HG02870 (cell line): ENCODE data around the gene ABCB6.

Experiments
- ATAC-seq: cut with Tn5 transposase; IDR thresholded peaks from one replicate; pipeline ENCODE4 v1.9.1; 2021; ENCODE audit warnings: mild to moderate bottlenecking, moderate library complexity; ENCODE audit not compliant: unreplicated experiment

The ABCB6 gene

GRCh38 chr2:219171231-219171651, 47.5 kb downstream of the ABCB6 start:
- no peak for ATAC-seq

- ATAC-seq, result no peak
Observed at GRCh38 chr2:219169930-219170654, 48.7 kb downstream of the ABCB6 start, which contains the start of gene SLC23A3. SLC23A3 (minus strand) TSS chr2:219170029; CDS start chr2:219169984, 45 bp downstream.

DNA sequence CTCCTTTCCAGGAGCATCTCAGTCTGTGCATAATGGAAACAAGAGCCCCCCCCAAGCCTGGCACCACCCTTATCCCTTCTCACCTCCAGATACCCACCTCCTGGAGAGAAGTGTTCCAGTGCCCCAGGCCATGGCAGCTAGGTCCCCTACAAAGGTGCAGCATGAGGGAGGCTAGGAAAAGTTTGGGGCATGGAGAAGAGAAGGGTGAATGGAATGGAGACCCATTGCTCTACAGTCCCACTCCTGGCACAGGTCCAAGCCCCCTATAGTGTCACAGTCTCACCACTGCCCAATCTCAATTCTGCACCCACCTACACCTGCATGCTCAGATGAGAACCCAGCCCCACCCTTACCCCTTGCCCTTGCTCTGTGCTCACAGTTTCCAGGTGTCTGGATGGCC, 49.8 kb downstream of the ABCB6 start:
- ATAC-seq, result no peak

- ATAC-seq, result no peak
Observed at GRCh38 chr2:219168526-219168925, 50.2 kb downstream of the ABCB6 start.

GRCh38 chr2:219167997-219168396, 50.8 kb downstream of the ABCB6 start:
- no peak for ATAC-seq

DNA sequence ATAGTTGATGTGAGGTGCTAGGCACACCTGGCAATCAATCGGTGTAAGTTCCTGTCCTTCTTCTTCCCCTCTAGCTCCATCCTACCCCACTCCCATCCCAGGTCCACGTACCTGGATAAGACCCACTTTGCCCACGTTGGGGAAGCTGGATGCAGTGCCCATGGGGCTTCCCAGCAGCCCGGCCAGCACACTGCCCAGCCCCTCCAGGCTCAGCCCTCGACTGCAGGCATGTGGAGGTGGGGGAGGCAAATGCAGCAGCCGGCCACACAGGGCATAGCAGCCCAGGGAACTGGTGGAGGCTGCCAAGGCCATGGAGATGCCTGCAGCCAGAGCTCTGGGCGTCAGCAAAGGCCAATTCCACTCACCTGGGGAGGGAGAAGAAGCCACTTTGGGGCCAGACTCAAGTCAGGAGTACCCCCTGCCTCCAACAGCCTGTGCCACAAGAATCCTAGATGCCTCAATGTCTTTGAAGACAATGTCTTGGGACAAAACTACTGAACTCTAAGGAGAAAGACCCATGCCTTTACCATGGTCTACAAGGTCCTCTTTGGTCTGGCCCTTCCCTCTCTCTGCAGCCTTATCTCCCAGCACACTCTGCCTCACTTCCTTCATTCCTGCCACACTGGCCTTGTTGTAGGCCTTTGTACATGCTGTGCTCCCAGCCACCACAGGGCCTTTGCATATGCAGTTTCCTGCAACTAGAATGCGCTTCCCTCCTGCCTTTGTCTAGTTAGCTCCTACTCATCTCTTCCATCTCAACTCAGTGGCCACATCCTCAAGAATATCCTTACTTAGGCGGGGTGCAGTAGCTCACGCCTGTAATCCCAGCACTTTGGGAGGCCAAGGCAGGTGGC, 53.5 kb downstream of the ABCB6 start:
- no peak for ATAC-seq

DNA sequence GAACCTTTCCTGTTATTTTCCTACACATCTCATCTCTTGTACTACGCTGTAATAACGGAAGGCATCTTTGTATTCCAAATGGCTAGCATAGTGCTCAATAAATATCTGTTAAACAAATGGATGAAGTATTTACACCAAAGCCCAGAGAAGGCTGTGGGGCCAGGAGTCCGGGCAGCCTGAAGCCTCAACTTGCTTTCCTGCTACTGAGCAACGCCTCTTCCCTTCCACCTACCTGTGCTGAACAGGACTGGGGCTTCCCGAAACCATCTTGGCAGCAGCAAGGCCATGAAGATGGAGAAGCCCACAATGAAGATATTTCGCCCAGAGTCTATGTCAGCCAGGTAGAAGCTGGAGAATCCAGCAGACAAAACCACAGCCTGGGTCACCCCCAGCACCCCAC, 55.6 kb downstream of the ABCB6 start:
- no peak for ATAC-seq

DNA sequence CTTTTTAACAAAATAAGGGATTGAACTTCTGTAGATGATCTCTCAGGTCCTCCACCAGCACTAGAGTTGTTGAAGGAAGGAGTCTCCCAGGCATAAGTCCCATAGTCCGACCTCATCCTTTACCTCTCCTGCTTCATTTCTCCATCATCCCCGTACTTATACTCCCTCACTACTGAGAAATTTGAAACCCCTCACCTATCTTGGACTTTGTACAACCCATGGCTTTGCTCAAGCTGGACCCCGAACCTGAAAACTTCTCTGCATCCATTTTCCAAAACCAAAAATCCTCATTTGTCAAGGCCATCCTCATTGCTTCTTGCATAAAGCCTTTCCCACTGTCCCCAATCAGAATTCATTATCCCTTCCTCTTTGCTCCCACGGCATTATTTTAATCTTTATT, 57.7 kb downstream of the ABCB6 start:
- no peak for ATAC-seq

- peak; percentile 85 for ATAC-seq
Observed at GRCh38 chr2:219160186-219161017, 58.4 kb downstream of the ABCB6 start, which contains the start of gene NHEJ1. NHEJ1 (minus strand) TSS chr2:219160815; CDS start chr2:219158362, 2,453 bp downstream.
